HCT116 (cell line): Measurements from ENCODE around the gene MLYCD. TPM values are rescaled to one million over a fixed set of nuclear protein-coding genes. Genes with fewer than 3 reads are reported as not detected.
A peak's percentile ranks its signal among the peaks of the same experiment; 100 is the strongest.

Source experiments
- ATAC-seq: fragments of 200-7000 bp; cut with Tn5 transposase; 2 replicates; pipeline ENCODE4 v1.9.1; 2020; ENCODE audit warnings: mild to moderate bottlenecking, moderate library complexity
- BruUV-seq: library from RNA; stranded (reverse); fragments of 400-500 nt; replicated peaks from 2 replicates; lab custom pipeline; 2021; lab: Mats Ljungman, UMichigan
- CTCF ChIA-PET: fragments of 300-600 bp; sonication (Branson Sonifier 250); formaldehyde crosslinking; loops from one replicate; lab custom pipeline; 2021; ENCODE audit warnings: antibody characterized with exemption; lab: Charles Lee
- POLR2A ChIA-PET: fragments of 300-600, 350-600 bp; sonication (Branson Sonifier 250); formaldehyde crosslinking; loops from one replicate; lab custom pipeline; 2021; ENCODE audit warnings: antibody characterized with exemption; lab: Charles Lee
- RAD21 ChIA-PET, 2 experiments: fragments of 300-600 bp; sonication (Branson Sonifier 250); formaldehyde crosslinking; loops; one replicate each; lab custom pipeline; 2023; ENCODE audit warnings: low total read pairs in 2 of 2; ENCODE audit not compliant: uncharacterized antibody in 2 of 2, unreplicated experiment in 2 of 2, low non-redundant PET in 1 of 2; lab: Charles Lee
- DNase-seq: peaks from one replicate; pipeline ENCODE4 v3.0.0-alpha.2; 2010; ENCODE audit warnings: low read depth, low spot score
- H2AFZ ChIP-seq: fragments of 200-600 bp; shearing (Covaris generic), sonication (generic); 2 replicates; pipeline ENCODE4 v1.6.1; 2017; ENCODE audit warnings: low read depth, mixed run types, mixed read lengths, antibody characterized with exemption, low read length; ENCODE audit not compliant: poor library complexity, severe bottlenecking
- H3K27ac ChIP-seq: 2 replicates; pipeline ENCODE4 v1.5.1; 2012; ENCODE audit warnings: low read depth, low read length
- H3K27me3 ChIP-seq: fragments of 200-600 bp; sonication (generic); 2 replicates; pipeline ENCODE4 v1.6.1; 2016; ENCODE audit warnings: mixed run types, low read length, mixed read lengths; ENCODE audit not compliant: insufficient read depth
- H3K36me3 ChIP-seq, 2 experiments: fragments of 200-500 bp in 1 of 2; fragments of 200-600 bp in 1 of 2; sonication (Bioruptor generic) in 1 of 2; sonication (generic) in 1 of 2; 2 replicates each; pipeline versions ENCODE4 v1.5.1 to v1.6.1; 2014 to 2016; ENCODE audit warnings: low read length in 2 of 2, inconsistent platforms in 1 of 2, mixed read lengths in 1 of 2, mixed run types in 1 of 2; ENCODE audit not compliant: insufficient read depth in 2 of 2, control insufficient read depth in 1 of 2
- H3K4me1 ChIP-seq, 2 experiments: fragments of 200-600 bp in 1 of 2; sonication (generic) in 1 of 2; 2 replicates each; pipeline versions ENCODE4 v1.5.1 to v1.6.1; 2012 to 2017; ENCODE audit warnings: low read length in 2 of 2, inconsistent platforms in 1 of 2, mild to moderate bottlenecking in 1 of 2, mixed read lengths in 1 of 2, mixed run types in 1 of 2, moderate library complexity in 1 of 2; ENCODE audit not compliant: insufficient read depth in 2 of 2, control insufficient read depth in 1 of 2
- H3K4me2 ChIP-seq: fragments of 200-600 bp; sonication (generic); 2 replicates; pipeline ENCODE4 v1.6.1; 2017; ENCODE audit warnings: mixed run types, low read length, mixed read lengths
- H3K4me3 ChIP-seq, 2 experiments: fragments of 200-600 bp in 1 of 2; sonication (generic) in 1 of 2; replicated peaks in 1 of 2; 2 replicates each; pipeline ENCODE4 v1.5.1; 2011 to 2016; ENCODE audit warnings: low read length in 2 of 2, control low read depth in 1 of 2, low read depth in 1 of 2, mild to moderate bottlenecking in 1 of 2, mixed read lengths in 1 of 2, mixed run types in 1 of 2
- H3K79me2 ChIP-seq: fragments of 200-600 bp; sonication (generic); 2 replicates; pipeline ENCODE4 v1.6.1; 2017; ENCODE audit warnings: mild to moderate bottlenecking, mixed run types, low read length, moderate library complexity, mixed read lengths; ENCODE audit not compliant: insufficient read depth
- H3K9ac ChIP-seq: fragments of 200-600 bp; sonication (generic); 2 replicates; pipeline ENCODE4 v1.6.1; 2016; ENCODE audit warnings: low read length, mixed read lengths
- H3K9me2 ChIP-seq: fragments of 200-600 bp; sonication (generic), shearing (Covaris generic); 2 replicates; pipeline ENCODE4 v1.6.1; 2017; ENCODE audit warnings: mixed run types, mild to moderate bottlenecking, moderate library complexity; ENCODE audit not compliant: insufficient read depth
- H3K9me3 ChIP-seq, 2 experiments: fragments of 200-500 bp in 1 of 2; fragments of 200-600 bp in 1 of 2; sonication (Bioruptor generic) in 1 of 2; sonication (generic) in 1 of 2; 2 replicates each; pipeline ENCODE4 v1.6.1; 2014 to 2017; ENCODE audit warnings: low read length in 2 of 2, mixed read lengths in 2 of 2, inconsistent platforms in 1 of 2, low read depth in 1 of 2, mild to moderate bottlenecking in 1 of 2, mixed run types in 1 of 2, moderate library complexity in 1 of 2; ENCODE audit not compliant: control insufficient read depth in 1 of 2, insufficient read depth in 1 of 2
- H4K20me1 ChIP-seq: fragments of 200-600 bp; sonication (generic), shearing (Covaris generic); 2 replicates; pipeline ENCODE4 v1.6.1; 2017; ENCODE audit warnings: mixed run types, mild to moderate bottlenecking, moderate library complexity; ENCODE audit not compliant: insufficient read depth
- CBX3 ChIP-seq: IDR thresholded peaks from 2 replicates; pipeline ENCODE4 v1.6.1; 2012; ENCODE audit warnings: low read depth
- EGR1 ChIP-seq: IDR thresholded peaks from 2 replicates; pipeline ENCODE4 v1.6.1; 2012; ENCODE audit warnings: low read depth
- POLR2AphosphoS5 ChIP-seq: IDR thresholded peaks from 2 replicates; pipeline ENCODE4 v1.6.1; 2011; ENCODE audit warnings: mild to moderate bottlenecking, low read depth, low read length, moderate library complexity
- RAD21 ChIP-seq: IDR thresholded peaks from 2 replicates; pipeline ENCODE4 v1.6.1; 2012; ENCODE audit warnings: low read depth, mild to moderate bottlenecking
- REST ChIP-seq: IDR thresholded peaks from 2 replicates; pipeline ENCODE4 v1.6.1; 2012; ENCODE audit warnings: low read depth
- SIN3A ChIP-seq: IDR thresholded peaks from 2 replicates; pipeline ENCODE4 v1.6.1; 2012; ENCODE audit warnings: low read depth
- YY1 ChIP-seq: IDR thresholded peaks from 2 replicates; pipeline ENCODE4 v1.6.1; 2011; ENCODE audit warnings: low read length, low read depth, moderate library complexity, mild to moderate bottlenecking; ENCODE audit not compliant: insufficient replicate concordance; ENCODE audit errors: extremely low read depth
- ZNF274 ChIP-seq: fragments of 200-500 bp; sonication (Bioruptor generic); IDR thresholded peaks from 2 replicates; pipeline ENCODE4 v1.6.1; 2014; ENCODE audit warnings: mild to moderate bottlenecking, low read depth, low read length, inconsistent platforms
- intact Hi-C: fragments of 100-400 bp; cut with micrococcal nuclease; formaldehyde crosslinking; loops from 2 replicates; pipeline ENCODE4 v1.10.0; 2022
- total RNA-seq: library from RNA; stranded (reverse); gene quantifications from one replicate; pipeline ENCODE4 v1.2.1, GENCODE V29; 2021; ENCODE audit not compliant: unreplicated experiment
- TF ChIP-seq, protein P1 (sequence below), 3 experiments: fragments of 200-600 bp in 1 of 3; sonication (generic) in 1 of 3; IDR thresholded peaks in 2 of 3; conservative IDR thresholded peaks in 1 of 3; 2 replicates each; pipeline ENCODE4 v1.5.1; 2012 to 2017; ENCODE audit warnings: low read depth in 2 of 3, low read length in 2 of 3, antibody characterized with exemption in 1 of 3, borderline replicate concordance in 1 of 3, control low read depth in 1 of 3, mild to moderate bottlenecking in 1 of 3, mixed read lengths in 1 of 3, mixed run types in 1 of 3, moderate library complexity in 1 of 3; ENCODE audit not compliant: insufficient read depth in 1 of 3

Gene MLYCD
- total RNA-seq, 1 experiment from 2014 or later = 3.9 TPM

- Histone ChIP-seq H3K9me2 (no peaks in the 10 kb centered on the region), H3K27ac (no peak within 1 kb of the TSS), H3K79me2 (no peaks in the 10 kb centered on the region), H3K36me3 (0 out of 4 replicates have a peak, but pooled peaks cover 2 to 8% of the 10 kb centered on the region in 2 experiments), H3K4me3 (no peak within 1 kb of the TSS), H3K4me2 (peak within 1 kb of the TSS; percentile 52), H4K20me1 (no peaks in the 10 kb centered on the region), H3K9me3 (no peaks in the 10 kb centered on the region), H3K27me3 (no peaks in the 10 kb centered on the region), H2AFZ (no peak within 1 kb of the TSS), H3K4me1 (no peaks in the 10 kb centered on the region), H3K9ac (no peak within 1 kb of the TSS)
- ChIA-PET POLR2A (no interaction called here), RAD21 (no interaction called here), CTCF (no interaction called here)
- intact Hi-C loops = loop anchor here (1.0 kb wide), 3 partner anchors 80 to 516 kb away; no protein-coding TSS in a partner anchor
- TF ChIP-seq ZNF274 = no peak
- no peak for TF ChIP-seq SIN3A
- TF ChIP-seq CBX3 = no peak
- peak; percentile 30; the same call in 1 of the 2 replicates for TF ChIP-seq POLR2AphosphoS5
- TF ChIP-seq YY1 = no peak
- TF ChIP-seq EGR1 = peak; percentile 68; the same call in 1 of the 2 replicates
- TF ChIP-seq REST = no peak
- TF ChIP-seq, protein P1, sequence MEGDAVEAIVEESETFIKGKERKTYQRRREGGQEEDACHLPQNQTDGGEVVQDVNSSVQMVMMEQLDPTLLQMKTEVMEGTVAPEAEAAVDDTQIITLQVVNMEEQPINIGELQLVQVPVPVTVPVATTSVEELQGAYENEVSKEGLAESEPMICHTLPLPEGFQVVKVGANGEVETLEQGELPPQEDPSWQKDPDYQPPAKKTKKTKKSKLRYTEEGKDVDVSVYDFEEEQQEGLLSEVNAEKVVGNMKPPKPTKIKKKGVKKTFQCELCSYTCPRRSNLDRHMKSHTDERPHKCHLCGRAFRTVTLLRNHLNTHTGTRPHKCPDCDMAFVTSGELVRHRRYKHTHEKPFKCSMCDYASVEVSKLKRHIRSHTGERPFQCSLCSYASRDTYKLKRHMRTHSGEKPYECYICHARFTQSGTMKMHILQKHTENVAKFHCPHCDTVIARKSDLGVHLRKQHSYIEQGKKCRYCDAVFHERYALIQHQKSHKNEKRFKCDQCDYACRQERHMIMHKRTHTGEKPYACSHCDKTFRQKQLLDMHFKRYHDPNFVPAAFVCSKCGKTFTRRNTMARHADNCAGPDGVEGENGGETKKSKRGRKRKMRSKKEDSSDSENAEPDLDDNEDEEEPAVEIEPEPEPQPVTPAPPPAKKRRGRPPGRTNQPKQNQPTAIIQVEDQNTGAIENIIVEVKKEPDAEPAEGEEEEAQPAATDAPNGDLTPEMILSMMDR (IDR thresholded peaks at IDR 0.05 in 2 of 3, conservative IDR thresholded peaks at IDR 0.05 in 1 of 3; ENCODE audit: borderline replicate concordance in 1 of 3, insufficient read depth in 1 of 3, low read depth in 2 of 3, low read length in 2 of 3) = peak; percentile 55 to 79 (median 69); a peak in 5 of 6 replicates
- TF ChIP-seq RAD21 = peak; percentile 83
- ATAC-seq (peak; percentile 86), DNase-seq (no peak)
- no TSS peak for BruUV-seq
These were observed 69.0 kb downstream of the MLYCD start, which contains the start of gene NECAB2 for GRCh38 chr16:83967838-83968305. NECAB2 (plus strand) TSS chr16:83968244; CDS start chr16:83968649, 405 bp downstream.
